ENCODE results near the gene HAO2.
A peak's percentile ranks its signal among the peaks of the same experiment; 100 is the strongest.
"Not testable (repeated sequence)": the region's sequence is repeated elsewhere in the genome, so short reads cannot be mapped to it uniquely, and the experiment has no call there.

Gene HAO2

DNA sequence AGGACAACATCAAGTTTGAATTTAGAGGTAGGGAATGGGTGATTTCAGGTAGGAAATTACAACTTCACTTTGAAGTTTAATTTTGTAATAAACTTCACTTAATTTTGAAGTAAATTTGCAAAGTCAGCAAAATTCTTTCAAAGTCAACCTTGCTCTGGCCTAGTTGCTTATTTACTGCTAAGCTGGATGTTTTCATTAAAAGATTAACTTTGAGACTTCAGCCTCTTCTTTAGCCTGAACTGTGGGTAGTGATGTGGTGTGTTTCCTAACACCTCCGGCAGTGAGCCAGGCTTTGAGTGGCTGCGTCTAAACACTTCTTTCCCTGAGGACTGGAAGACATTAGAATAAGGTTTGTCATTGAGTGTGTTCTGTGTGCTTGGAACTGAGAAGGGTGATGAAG is at the start of gene HAO2:
TSS of gene HAO2 (plus strand) at position 232 of the 400 bp plus-strand sequence. CDS start 12,301 bp downstream, outside the sequence.
- DNase-seq (ENCODE audit: low spot score): no peak

DNA sequence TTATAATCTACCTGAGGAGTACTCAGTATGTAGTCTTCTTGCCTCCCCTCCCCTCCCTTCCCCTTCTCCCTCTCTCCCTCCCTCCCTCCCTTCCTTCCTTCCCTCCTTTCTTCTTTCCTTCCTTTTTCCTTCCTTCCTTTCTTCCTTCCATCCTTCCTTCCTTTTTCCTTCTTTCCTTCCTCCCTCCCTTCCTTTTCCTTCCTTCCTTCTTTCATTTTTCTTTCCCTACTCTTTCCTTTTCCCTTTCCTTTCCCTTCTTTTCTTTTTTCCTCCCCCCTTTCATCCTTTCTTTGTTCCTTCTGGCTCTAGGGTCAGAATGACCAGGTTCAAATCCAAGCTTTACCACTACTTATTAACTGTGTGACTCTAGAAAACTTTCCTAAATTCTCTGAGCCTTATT is 48.5 kb upstream of the HAO2 start:
- DNase-seq (ENCODE audit: low spot score): no peak

DNA sequence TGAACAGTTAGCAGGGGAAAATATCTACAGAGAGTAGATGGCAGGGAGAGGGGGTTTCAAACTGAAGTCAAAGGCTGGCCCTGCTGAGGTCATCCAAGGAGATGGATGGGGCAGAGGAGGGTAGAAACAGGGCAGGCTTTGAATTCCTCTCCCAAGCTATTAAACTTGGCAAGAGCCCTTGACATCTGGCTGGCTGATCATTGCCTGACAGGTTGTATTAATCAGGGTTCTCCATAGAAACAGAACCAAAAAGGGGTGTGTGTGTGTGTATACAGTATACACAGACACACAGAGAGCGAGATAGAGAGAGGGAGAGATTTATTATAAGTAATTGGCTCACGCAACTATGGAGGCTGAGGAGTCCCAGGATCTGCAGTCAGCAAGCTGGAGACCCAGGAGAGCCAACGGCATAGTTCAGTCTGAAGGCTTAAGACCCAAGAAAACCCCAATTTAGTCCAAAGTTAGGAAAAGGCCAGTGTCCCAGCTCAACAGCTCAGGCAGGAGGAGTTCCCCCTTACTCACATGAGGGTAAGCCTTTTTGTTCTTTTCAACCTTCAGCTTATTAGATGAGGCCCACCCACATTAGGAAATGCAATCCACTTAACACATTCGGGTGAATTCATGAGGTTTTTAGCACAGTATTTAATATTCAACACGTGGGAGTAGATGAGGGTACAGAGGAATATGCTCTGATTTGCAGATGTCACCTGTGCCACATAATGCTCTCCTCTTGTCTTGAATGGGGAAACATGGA is 46.7 kb upstream of the HAO2 start:
- no peak for DNase-seq (ENCODE audit: low spot score)

DNA sequence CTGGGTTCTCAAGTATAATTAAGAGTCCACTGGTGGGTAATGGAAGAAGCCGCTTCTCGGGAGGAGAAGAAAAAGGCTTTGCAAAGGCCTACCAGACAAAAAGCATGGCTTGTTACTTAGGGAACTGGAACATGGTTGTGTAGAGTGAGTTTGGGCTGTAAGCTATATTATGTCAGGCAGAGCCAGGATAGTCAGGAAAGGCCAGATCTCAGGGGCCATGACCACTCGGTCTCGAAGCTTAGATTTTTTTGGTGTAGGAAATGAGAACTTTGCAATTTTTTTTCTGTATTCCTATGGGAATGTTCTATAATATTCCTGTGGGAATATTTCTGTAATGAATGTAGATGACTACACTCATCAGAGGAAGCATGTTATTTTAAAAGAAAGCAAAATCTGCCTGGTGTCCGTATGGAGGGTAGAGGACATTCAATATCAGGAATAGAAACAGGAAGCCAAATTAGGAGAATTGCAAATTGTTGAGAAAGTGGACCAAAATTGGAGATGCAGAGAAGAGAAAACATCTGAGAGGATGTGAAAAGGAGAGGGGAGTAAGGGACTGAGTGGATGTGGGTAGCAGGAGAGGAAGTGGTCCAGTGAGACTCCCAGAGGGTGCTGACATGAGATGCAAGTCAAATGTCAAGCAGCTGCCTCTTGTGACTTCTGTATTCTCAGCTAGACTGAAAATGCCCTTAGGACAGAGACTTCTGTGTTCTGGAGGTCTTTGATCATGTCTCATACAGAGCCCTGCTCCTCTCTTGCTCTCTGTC is 45.2 kb upstream of the HAO2 start:
- DNase-seq (ENCODE audit: low spot score): no peak

DNA sequence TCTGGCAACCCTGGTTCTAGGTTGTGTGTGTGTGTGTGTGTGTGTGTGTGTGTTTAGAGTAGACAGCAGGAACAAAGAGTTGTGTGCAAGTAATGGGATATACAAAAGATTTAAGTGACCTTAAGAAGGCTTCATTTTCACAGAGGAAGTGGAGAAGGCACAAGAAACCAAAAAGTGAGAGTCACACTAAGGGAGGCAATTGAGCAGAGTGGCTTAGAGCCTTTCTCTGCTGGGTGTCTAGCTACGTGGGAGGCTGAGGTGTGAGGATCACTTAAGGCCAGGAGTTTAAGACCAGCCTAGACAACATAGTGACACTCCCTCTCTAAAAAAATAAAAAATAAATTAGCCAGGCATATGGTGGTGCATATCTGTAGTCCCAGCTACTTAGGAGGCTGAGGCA is 44.4 kb upstream of the HAO2 start:
- no peak for DNase-seq (ENCODE audit: low spot score)

DNA sequence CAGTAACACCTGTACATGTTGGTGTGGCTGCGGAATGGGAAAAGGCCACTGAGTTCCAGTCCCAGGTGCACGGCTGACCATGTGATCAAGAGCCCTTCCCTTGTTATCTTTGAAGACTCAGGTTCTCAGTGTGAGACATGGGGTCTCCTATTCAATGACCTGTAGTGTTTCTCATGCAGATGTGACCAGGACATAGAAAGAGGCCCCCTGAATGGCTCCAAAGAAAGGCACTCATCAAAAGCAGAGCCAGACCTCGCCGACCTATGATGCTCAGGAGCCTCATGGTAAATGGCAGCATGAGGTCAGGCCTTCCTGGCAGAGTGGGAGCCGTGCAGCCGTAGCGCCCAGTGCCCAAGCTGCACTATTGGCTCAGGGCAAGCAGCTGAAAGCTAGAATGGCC is 42.3 kb upstream of the HAO2 start:
- DNase-seq (ENCODE audit: low spot score): no peak

DNA sequence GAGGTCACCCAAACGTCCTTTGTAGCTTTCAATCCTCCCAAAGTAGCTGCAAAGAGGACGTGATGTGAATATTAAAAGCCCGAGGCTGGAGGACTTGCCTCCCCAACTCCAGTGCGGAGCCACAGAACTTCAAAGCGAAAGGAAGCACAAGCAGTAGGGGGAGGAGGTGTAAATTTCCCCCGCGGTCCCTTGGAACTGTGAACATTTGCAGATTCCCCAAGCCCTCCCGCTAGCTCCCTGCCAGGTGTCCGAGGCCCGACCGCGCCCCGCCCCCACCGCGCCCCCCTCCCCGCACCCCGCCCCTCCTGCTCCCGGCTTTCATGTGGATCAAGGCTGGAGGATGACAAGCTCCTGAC is 41.5 kb upstream of the HAO2 start:
- DNase-seq (ENCODE audit: low spot score): no peak

DNA sequence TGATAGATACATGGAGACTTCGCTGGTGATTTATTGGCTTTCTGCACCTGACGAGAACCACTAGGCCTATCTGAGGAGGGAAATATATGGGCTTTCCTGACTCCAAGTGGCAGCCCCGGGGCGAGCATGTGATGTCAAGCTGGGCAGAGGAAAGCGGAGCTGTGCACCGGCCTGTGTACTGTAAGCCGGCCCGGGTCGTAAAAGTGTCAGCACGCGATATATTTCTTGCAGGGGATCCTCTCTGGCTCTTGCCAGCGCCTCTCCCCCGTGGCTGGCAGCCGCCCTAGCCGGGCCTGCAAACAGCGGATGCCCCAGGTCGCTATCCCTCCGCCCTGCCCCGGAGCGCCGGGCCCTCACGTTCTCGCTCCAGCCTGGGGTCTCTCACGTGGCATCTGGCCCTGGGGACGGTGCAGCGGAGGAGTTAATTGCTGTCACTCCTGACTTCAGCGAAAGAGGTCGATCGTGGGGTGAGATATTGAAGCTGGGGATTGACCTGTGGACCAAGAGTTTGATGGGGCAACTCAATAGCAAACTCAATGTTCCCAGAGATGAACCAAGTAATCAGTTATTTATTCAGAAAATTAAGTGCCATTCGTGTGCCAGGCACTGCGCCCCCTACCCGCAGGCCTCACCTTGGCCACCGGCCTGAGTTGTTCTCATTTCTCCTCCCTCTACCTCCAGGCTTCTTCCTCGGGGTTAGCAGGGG is 41.0 kb upstream of the HAO2 start:
- DNase-seq (ENCODE audit: low spot score): peak; percentile 60

DNA sequence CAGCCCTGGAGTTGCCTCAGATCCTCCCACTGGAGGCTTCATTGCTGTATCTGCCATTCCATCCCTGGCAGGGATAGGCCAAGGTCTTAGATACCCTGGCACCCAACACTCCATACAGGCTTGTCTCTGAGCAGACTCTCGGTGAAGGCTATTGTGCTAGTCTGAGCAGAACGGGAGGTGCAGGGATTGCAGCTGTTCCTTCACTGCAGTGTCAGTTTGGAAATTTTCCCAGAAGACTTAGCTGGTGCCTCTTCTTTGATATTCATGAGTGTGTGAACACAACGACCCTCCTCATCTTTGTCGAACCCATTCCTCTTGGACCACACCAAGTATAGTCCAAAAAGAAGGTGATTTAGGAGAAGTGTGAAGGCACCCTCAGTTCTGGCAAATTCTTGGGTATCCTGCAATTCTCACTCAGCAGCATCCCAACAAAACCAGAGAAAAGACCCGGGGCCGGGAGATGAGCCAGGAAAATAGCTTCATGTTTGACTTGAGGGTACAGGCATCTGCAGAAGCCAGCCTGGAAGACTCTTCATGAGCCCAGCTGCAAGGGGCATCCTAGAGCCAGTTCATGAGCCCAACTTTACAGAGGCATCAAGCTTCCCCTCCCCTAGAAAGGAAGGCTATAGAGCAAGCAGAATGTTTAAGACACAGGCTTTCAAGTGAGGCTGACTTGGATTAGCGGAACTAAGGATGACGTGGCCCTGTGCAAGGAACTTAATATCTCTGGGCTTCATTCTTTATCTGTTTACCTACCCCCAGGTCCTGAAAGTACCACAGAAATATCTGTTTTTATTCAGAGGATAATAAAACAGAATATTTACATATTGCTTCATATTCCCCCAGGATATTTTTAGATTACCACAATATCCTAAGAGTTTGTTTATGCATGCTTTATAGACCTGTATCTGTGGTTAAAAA is 38.8 kb upstream of the HAO2 start:
- DNase-seq (ENCODE audit: low spot score): no peak

DNA sequence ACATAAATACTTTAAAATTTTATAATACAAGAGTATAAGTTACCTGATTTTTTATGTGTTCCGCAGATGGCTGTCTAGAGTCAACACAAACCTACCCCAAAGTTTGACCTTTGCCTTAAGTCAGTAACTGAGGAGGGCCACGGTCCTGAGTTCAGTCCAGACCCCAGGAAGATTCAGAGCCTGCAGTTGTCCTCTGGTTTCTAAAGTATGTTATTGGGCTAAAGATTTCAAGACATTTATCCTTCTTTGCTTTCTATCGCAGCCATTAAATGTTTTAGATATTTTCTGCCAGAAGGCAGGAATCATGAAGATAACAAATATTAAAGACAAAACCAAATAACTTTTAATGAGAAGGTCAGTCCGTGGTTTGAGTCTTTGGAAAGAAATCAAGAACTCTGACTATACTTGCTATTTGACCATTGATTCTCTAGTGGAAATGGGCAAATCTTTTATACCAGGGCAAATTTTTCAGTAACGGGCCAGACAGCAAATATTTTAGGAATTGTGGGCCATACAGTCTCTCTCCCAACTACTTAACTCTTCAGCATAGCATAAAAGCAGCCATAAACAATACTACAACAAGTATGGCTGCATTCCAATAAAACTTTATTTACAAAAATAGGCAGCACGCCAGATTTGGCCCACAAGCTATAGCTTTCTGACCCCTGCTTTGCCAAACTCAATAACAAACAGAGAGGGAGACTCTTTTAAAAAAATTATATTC is 38.0 kb upstream of the HAO2 start:
- no peak for DNase-seq (ENCODE audit: low spot score)

DNA sequence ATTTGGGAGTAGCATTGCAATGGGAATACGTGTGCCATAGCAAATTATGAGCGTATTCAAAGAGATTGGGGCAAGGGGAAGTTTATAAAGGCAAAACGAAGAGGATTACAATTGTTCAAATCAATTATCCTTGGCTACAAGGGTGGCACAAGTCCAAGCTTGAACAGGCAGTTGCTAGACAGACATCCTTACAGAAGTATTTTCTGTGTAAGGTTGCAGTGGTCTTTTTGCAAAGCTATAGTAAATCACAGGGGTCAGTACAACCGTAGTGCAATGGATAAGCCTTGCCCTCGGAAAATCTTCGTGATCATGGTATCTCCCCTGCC is 37.4 kb upstream of the HAO2 start:
- no peak for DNase-seq (ENCODE audit: low spot score)

DNA sequence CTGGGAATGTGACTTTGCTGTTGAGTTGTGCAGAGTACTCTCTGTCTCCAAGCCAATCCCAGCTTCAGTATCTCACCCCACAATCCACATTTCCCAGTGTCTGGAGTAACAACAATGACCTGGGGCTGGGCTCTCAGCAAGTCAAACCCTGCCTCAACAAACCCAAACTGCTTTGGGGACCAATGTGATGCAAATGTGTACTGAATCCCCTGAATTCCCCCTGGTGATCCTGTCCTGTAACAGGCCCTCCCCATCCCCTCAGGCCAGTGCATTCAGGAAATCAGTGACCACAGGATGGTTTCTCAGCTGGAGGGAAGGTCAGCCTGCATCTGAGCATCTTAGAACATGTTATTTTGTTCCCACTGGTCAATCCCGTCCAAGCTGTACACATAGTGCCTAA is 36.7 kb upstream of the HAO2 start:
- no peak for DNase-seq (ENCODE audit: low spot score)

DNA sequence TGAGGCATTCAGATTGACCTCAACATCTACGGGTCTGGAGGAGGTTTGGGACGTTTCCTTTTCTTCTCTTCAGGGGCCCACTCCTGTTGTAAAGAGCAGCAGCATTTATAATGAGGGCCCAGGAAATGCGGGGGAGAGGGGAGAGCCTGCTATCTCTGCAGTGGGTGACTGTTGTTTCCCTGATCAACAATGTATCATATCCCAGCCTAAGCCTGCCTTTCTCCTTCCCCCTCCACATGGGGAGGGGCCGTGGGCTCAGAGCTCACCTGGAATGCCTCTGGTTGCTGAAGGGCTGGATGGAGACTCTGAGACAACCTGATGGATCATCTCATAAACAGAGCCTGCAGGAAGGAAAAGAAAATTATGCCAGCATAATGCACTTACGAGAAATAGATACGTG is 36.0 kb upstream of the HAO2 start:
- no peak for DNase-seq (ENCODE audit: low spot score)

DNA sequence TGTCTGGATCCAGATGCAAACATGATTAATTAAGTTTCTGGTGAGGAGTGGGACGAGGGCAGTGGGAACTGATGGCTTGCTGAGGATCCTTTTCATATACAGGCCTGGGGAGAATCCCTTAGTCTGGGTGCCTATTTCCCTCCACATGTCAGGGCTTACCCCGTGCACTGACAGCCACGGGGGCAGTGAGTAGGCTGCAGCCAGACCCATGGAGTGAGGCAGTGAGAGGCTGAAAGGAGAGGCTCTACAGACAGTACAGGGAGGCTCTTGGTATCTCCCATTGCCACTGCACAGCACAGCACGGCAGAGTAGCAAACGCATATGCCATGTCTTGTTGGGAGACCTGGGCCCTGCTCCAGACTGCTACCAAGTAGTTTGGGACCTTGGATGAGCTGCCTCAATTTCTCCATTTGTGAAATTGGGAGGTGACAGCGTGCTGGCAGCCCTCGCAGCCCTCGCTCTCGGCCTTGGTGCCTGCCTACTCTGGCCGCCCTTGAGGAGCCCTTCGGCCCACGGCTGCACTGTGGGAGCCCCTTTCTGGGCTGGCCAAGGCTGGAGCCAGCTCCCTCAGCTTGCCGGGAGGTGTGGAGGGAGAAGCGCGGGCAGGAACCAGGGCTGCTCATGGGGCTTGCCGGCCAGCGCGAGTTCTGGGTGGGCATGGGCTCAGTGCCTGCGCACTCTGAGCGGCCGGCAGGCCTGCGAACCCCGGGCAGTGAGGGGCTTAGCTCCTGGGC is 35.3 kb upstream of the HAO2 start:
- no peak for DNase-seq (ENCODE audit: low spot score)

DNA sequence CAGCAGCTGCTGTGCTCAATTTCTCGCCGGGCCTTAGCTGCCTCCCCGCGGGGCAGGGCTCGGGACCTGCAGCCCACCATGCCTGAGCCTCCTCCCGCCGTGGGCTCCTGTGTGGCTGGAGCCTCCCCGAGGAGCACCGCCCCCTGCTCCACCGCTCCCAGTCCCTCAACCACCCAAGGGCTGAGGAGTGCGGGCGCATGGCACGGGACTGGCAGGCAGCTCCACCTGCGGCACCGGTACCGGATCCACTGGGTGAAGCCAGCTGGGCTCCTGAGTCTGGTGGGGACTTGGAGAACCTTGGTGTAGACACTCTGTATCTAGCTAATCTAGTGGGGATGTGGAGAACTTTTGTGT is 34.7 kb upstream of the HAO2 start:
- not testable (repeated sequence) for DNase-seq (ENCODE audit: low spot score)

DNA sequence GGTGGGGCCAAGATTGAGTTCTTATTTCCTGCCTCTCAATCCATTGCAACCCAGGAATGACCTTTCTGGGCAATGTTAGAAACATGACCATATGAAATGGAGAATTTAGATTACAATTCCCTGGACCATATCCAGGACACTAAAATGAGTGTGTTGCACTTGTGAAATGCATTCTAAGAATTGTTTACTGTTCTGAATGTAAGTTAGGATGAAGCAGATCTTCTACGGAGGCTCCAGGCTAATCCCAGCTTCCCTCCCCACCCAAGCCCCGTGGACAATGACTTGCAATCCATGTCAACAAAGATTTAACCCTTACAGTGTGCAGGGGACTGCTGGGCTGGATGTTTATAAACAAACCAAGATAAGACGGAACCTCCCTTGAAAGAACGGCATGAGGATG is 31.7 kb upstream of the HAO2 start:
- no peak for DNase-seq (ENCODE audit: low spot score)

DNA sequence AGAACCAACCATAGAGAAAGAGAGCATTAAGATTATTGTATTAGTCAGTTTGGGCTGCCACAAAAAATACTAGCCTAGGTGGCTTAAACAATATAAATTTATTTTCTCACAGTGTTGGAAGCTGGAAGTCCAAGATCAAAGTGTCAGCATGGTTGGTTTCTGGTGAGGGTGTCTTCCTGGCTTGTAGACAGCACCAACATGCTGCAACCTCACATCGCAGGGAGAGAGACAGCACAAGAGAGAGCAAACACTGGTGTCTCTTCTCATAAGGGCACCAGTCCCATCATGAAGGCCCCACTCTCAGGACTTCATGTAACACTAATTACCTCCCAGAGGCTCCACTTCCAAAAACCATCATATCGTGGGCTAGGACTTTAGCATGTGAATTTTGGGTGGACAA is 30.6 kb upstream of the HAO2 start:
- DNase-seq (ENCODE audit: low spot score): no peak

DNA sequence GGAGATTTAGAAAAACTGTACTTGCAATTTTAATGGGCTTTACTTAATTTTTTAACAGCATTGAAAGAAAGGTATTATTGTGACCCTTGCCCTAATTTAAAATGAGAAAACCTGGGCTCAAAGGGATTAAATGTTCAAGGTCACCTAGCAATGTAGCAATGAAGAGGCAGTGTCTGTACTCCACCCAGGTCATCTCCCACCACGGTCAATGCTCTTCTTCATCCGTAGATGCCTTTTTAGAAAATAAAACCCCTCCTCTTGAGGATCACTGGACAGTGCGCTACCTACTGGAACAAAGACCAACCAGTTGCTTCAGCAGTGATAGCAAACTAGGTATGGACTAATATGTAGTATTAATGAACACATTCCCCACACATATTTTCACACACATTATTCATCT is 29.8 kb upstream of the HAO2 start:
- DNase-seq (ENCODE audit: low spot score): no peak

DNA sequence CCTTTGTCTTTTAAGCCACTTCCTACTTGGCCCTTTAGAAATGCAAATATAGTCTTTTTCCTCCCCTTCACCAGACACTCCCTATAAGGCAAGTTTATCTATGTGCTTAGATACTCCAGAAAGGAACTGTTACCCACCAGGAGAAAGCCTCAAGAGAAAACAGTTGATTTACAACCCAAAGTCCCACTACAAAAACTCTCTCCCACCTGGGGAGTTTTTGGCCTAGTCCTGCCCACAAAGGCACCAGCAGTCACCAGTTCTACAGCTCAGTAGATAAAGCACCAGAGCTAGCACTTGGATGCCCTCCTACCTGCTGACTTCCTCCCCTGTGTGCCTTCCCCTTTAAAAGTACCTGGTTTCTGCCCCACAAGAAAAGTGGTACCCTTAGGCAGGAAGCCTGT is 27.7 kb upstream of the HAO2 start:
- DNase-seq (ENCODE audit: low spot score): no peak

DNA sequence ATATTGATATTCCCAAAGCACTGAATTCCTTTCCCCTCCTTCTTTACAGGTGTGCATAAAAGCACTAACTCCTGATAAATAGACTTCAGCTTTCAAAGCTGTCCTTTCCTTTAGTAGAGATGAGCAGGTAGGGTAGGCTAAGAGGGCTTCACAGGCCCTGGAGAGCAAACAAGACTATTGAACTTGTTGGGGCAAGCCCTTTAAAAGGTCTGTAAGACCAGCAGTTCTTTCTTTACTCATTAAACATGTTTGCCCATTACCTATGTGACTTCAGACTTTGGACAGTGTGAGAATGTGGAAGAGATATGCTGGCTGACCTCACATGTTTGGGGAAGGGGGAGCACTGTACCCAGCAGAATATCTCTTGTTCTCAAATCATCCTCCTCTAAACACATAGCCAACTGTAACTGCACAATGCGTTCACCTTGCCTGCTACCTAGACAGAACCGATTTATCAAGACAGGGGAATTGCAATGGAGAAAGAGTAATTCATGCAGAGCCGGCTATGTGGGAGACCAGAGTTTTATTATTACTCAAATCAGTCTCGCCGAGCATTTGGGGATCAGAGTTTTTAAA is 27.1 kb upstream of the HAO2 start:
- no peak for DNase-seq (ENCODE audit: low spot score)

DNA sequence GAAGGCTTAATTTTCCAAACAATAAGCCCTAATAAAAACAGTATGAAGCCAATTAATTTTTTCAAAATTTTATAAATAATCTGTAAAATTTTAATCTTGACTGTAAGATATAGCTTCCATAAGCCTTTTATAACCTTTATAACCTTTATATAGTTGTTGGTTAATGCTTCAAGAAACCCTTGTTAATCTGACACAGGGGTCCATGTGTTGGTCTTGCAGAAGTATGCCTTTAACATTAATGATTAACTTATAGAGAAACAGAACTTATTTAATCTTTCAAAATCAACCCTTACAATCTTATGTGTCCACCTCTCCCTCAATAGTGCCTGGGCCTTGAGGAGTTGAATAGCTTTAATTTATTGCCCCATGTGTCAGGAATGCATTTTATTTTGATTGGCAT is 23.2 kb upstream of the HAO2 start:
- DNase-seq (ENCODE audit: low spot score): no peak
